Lower leg skin (tissue), 3 donors: Measurements from ENCODE around the gene RNF149.

Experiments used
- POLR2A ChIP-seq, 2 donors: fragments of 450-650 bp; IDR thresholded peaks; one replicate each; pipeline ENCODE4 v1.6.1; 2016 to 2017; ENCODE audit warnings: antibody characterized with exemption in 2 of 2, mild to moderate bottlenecking in 1 of 2, moderate library complexity in 1 of 2
- TF ChIP-seq, protein P1 (sequence below), 3 donors: fragments of 450-650 bp; IDR thresholded peaks; one replicate each; pipeline ENCODE4 v1.5.1; 2016; ENCODE audit warnings: antibody characterized with exemption in 3 of 3, mild to moderate bottlenecking in 3 of 3, moderate library complexity in 2 of 3

DNA sequence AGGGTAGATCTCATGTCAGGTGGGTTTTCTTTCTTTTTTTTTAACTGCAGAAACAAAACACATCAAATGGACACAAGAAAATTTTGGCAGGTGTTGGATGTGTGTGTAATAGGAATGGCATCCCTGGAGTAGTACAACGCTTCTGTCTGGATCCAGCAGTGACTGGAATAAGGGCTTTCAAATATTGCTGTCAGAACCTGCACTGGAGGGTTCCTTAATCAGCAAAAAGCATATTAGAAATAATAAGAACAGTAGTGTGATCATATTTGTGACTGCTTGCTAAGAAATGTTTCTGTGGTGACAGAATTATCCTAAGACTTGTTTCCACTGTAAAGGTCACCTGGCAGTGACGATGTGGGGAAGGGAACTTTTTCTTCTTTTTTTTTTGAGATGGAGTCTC, 48.0 kb upstream of the RNF149 start:
- TF ChIP-seq, protein P1, sequence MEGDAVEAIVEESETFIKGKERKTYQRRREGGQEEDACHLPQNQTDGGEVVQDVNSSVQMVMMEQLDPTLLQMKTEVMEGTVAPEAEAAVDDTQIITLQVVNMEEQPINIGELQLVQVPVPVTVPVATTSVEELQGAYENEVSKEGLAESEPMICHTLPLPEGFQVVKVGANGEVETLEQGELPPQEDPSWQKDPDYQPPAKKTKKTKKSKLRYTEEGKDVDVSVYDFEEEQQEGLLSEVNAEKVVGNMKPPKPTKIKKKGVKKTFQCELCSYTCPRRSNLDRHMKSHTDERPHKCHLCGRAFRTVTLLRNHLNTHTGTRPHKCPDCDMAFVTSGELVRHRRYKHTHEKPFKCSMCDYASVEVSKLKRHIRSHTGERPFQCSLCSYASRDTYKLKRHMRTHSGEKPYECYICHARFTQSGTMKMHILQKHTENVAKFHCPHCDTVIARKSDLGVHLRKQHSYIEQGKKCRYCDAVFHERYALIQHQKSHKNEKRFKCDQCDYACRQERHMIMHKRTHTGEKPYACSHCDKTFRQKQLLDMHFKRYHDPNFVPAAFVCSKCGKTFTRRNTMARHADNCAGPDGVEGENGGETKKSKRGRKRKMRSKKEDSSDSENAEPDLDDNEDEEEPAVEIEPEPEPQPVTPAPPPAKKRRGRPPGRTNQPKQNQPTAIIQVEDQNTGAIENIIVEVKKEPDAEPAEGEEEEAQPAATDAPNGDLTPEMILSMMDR (IDR thresholded peaks at IDR 0.05), result no peak
- no peak for TF ChIP-seq POLR2A (IDR thresholded peaks at IDR 0.05)
